GM15510 (cell line): ENCODE data around the gene GATA5.

Experiments
- POLR2A ChIP-seq: IDR thresholded peaks from 3 replicates; pipeline ENCODE4 v1.6.1; 2011; ENCODE audit warnings: borderline replicate concordance; ENCODE audit not compliant: insufficient read length; ENCODE audit errors: extremely low read depth

Gene GATA5

GRCh38 chr20:62459488-62459887, 16.3 kb downstream of the GATA5 start:
- TF ChIP-seq POLR2A = no peak

GRCh38 chr20:62458275-62459251, 17.2 kb downstream of the GATA5 start:
- TF ChIP-seq POLR2A = no peak

DNA sequence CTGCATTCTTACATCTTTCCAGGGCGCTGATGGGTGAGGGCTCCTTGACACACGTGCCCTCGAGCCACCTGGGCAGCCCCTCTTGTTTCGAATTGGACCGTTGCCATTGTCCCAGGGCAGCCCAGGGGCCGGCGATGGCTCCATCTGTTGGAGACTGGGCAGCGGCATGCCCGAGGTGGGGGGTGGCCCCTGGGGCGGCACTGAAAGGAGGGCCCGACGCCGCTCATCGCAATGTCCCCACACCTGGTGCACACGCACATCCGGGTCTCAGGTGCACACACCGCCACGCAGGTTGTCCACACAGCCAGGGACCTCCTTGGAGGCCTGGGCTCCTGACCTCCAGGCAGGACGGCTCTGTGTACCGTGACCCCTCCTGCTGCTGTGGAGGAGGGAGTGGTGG, 18.0 kb downstream of the GATA5 start:
- no peak for TF ChIP-seq POLR2A

DNA sequence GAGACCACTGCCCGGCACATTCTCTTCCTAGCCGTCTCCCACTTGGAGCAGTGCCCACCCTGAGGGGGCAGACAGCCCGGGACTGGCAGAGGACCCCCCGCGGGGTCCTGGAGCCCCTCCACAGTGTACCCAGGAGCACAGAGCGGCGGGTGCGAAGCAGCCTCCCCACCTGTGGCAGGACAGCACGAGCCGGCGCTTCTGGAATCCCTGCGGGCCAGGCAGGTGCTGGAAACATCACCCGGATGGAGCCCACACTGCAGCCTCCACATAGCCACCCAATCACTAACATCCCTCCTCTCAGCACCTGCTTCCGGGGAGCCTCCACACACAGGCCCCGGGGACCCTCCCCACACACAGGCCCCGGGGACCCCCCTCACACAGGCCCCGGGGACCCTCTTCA, 18.7 kb downstream of the GATA5 start:
- no peak for TF ChIP-seq POLR2A

GRCh38 chr20:62455929-62456328, 19.9 kb downstream of the GATA5 start:
- TF ChIP-seq POLR2A = no peak

- no peak for TF ChIP-seq POLR2A
These were observed 20.7 kb downstream of the GATA5 start for GRCh38 chr20:62454904-62455636.

- TF ChIP-seq POLR2A = no peak
These were observed 22.5 kb downstream of the GATA5 start for GRCh38 chr20:62453186-62453808.

DNA sequence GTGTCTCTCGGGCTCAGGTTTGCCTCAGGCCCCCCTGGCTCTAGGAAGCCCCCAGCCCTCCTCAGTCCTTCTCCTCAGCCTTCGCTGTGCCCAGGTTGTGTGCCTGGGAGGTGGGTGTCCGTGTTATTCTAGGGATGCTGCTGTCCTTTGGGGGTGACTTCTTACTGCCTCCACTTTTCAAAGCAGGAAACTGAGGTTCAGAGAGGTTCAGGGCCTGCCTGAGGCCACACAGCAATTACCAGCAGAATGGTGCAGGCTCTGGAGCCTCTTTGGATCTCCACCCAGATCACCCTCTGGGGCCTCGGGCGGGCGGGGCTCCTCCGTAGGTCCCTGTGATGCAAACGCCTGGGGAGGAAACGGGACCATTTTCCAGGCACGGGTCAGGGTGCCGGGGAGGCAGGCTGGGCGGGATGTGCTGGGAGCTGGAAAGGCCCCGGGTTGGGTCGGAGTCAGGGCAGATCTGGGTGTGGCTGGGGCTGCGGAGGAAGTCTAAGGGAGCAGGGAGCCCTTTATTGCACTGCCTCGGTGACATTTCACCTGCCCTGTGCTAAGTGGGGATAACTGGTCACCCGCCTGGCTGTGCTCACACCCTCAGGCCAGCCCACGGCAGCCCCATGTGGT, 23.2 kb downstream of the GATA5 start:
- TF ChIP-seq POLR2A = no peak

DNA sequence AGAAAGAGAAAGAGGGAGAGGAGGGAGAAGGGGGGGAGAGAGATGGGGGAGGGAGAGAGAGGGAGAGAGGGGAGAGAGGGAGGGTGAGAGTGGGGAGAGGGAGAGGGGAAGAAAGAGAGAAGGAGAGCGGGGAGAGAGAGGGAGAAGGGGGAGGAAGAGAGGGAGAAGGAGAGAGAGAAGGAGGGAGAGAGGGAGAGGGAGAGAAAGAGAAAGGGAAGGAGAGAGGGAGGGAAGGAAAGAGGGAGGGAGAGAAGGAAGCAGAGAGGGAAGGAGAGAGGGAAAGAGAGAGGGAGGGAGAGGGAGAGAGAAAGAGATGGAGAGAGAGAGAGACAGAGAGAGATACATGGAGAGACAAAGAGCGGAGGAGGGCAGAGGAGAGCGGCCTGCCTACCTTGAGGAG, 23.8 kb downstream of the GATA5 start:
- TF ChIP-seq POLR2A = no peak

GRCh38 chr20:62451156-62451767, 24.5 kb downstream of the GATA5 start:
- TF ChIP-seq POLR2A = no peak

GRCh38 chr20:62449951-62450691, 25.7 kb downstream of the GATA5 start:
- no peak for TF ChIP-seq POLR2A

DNA sequence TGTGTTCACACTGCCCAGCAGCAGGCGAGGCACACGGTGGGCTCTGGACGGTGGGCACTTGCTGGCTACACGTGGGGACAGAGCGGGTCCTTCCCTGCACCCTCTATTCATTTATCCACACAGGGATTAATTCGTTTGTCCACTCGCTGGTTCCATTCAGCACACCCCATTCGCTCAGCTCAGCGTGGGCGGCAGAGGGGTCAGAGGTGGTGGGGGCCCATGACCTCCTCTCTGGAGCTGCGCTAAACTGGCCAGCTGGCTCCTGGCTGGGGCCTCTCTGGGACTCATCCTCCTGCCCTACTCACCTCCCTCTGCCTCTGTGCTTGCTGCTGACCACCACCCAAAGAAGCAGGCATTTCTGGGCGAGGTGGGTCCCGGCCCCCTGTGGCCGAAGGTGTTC, 27.0 kb downstream of the GATA5 start:
- TF ChIP-seq POLR2A = no peak

GRCh38 chr20:62448038-62448437, 27.8 kb downstream of the GATA5 start:
- TF ChIP-seq POLR2A = no peak
